GM12865 (cell line): ENCODE measurements around the gene SCNN1G.

Source experiments
- DNase-seq: peaks from one replicate; pipeline ENCODE4 v3.0.0; 2010; ENCODE audit warnings: low read depth
- H3K4me3 ChIP-seq: 2 replicates; pipeline ENCODE4 v1.5.1; 2011; ENCODE audit warnings: mild to moderate bottlenecking, low read depth, low read length, control low read depth
- TF ChIP-seq, protein P1 (sequence below): IDR thresholded peaks from 2 replicates; pipeline ENCODE4 v1.5.1; 2011; ENCODE audit warnings: low read length, control low read depth, low read depth, inconsistent platforms; ENCODE audit not compliant: insufficient read depth; ENCODE audit errors: missing control alignments

The SCNN1G gene

DNA sequence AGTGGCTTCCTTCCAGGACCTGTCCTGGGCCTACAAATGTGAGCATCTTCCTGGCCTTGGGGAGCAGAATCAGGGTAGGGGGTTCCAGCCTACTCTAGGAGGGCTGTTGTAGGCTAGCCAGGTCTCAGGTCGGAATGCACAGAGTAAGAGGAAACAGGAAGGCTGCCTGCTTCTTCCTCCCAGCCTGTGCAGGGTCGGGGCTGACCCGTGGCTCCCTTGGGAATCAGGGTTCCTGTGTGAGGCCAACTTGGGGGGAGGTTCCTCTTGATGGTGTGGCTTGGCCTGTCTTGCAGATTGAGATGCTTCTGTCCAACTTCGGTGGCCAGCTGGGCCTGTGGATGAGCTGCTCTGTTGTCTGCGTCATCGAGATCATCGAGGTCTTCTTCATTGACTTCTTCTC lies 32.3 kb downstream of the SCNN1G start:
- TF ChIP-seq, protein P1, sequence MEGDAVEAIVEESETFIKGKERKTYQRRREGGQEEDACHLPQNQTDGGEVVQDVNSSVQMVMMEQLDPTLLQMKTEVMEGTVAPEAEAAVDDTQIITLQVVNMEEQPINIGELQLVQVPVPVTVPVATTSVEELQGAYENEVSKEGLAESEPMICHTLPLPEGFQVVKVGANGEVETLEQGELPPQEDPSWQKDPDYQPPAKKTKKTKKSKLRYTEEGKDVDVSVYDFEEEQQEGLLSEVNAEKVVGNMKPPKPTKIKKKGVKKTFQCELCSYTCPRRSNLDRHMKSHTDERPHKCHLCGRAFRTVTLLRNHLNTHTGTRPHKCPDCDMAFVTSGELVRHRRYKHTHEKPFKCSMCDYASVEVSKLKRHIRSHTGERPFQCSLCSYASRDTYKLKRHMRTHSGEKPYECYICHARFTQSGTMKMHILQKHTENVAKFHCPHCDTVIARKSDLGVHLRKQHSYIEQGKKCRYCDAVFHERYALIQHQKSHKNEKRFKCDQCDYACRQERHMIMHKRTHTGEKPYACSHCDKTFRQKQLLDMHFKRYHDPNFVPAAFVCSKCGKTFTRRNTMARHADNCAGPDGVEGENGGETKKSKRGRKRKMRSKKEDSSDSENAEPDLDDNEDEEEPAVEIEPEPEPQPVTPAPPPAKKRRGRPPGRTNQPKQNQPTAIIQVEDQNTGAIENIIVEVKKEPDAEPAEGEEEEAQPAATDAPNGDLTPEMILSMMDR: no peak
- peak; percentile 9 for DNase-seq
- no peak overlapping the region for H3K4me3 ChIP-seq

DNA sequence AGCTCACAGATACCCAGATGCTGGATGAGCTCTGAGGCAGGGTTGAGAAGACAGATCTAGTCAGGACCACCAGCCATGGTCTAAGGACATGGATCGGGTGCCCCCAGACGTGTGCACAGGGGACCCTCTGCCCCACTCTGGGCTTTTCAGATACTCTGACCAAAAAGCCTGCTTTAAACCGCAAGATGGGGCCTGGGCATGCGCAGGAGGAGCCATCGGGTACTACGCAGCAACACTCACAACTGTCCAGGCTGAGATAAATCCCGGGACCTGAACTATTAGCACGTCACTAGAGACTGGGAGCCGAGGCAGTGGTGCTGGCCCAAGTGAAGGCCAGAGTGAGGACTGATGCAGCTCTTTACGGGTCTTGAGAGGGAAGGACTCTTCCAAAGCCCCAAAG lies 32.9 kb downstream of the SCNN1G start:
- no peak overlapping the region for H3K4me3 ChIP-seq
- TF ChIP-seq, protein P1: no peak
- no peak for DNase-seq

DNA sequence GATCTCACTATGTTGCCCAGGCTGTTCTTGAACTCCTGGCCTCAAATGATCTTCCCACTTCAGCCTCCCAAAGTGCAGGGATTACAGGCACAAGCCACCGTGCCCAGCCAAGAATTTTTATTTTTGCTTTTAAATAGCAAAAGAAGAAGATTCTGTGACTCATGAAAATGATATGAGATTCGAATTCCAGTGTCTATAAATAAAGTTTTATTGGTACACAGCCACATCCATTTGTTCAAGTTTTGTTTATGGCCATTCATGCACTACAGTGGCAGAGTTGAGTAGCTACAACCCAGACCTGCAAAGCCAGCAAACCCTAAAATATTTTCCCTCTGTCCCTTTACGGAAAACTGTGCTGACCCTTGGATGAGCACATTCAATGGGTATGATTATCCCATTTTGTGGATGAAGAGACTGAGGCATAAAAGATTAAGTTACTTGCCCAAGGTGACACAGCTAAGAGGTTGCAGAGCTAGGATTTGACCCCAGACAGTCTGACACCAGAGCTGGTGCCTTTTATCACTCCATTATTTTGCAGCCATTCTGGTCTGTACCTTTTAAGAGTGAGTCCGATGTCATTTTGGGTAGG lies 34.2 kb downstream of the SCNN1G start:
- no peak for DNase-seq
- H3K4me3 ChIP-seq: no peak overlapping the region
- TF ChIP-seq, protein P1: no peak

DNA sequence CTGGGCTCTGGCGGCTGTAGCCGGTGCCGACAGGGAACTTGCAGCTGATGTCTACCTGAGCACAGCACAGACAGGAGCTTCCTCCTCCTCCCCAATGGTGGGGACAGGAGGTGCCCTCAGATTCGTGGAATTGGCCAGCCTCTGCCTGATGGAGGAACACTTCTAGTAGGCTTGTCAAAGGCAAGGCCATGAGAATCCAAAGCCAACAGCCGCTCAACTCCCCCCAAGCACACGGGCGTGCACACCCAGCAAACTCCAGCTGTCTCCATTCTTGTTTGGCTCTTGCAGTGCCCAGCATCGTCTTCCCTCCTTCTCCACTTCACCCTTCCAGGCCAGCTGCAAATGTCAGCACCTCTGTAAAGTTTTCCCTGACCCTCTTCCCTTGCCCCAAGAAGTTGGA lies 35.1 kb downstream of the SCNN1G start:
- no peak overlapping the region for H3K4me3 ChIP-seq
- no peak for DNase-seq
- TF ChIP-seq, protein P1: no peak

DNA sequence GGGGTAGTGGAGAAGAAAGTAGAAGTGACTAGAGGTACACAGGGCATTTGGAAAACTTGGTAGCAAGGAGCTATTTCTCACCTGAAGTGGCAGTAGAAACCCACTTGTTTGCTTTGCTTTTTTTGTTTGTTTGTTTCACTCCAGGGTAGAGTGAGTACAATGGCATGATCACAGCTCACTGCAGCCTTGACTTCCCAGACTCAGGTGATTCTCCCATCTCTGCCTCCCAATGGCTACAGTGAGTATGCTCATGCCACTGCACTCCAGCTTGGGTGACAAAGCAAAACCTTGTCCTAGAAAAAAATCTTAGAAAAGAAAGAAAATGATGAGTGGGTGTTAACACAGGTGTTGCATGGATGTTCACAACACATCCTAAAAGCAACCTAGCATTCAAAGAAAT lies 40.4 kb downstream of the SCNN1G start:
- TF ChIP-seq, protein P1: no peak
- H3K4me3 ChIP-seq: no peak overlapping the region
- no peak for DNase-seq

DNA sequence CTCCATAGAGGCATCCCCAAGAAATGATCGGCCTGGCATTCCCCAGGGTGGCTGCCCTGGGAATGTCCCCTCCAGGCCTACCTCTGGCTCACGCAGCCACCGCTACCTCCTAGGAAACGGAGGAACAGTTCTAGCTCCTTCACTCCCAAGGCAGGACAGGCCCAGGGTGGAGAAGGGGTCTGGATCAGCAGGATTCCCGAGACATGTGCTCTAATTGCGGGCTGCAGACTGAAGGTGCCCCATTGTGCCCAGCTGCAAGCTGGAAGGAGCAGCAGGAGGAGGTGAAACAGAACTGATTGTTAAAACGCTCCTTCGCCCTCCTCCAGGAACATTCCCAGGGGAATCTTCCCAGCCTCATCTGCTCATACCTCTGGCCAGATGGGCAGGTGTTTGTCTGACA lies 40.8 kb downstream of the SCNN1G start:
- TF ChIP-seq, protein P1: no peak
- H3K4me3 ChIP-seq: no peak overlapping the region
- no peak for DNase-seq

DNA sequence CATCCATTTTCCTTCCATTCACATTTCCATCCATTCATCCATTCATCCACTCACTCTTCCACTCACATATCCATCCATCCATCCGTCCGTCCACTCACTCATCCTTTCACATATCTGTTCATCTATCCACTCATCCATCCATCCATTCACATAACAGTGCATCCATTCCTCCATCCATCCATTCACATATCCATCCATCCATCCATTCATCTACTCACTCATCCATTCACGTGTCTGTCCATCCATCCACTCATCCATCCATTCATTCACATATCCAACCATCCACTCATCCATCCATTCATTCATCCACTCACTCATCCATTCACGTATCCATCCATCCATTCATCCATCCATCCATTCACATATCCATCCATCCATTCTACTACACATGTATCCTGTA lies 42.6 kb downstream of the SCNN1G start:
- no peak for DNase-seq
- TF ChIP-seq, protein P1: no peak
- H3K4me3 ChIP-seq: no peak overlapping the region
